Activated B cell treated with CpG ODN at 0.5 μM for 24 hours (primary cell): ENCODE results near the gene P2RY6. TPM values are rescaled to one million over a fixed set of nuclear protein-coding genes. Genes with fewer than 3 reads are reported as not detected.

Experiments used
- ATAC-seq: fragments of 200-7000 bp; cut with Tn5 transposase; one replicate; pipeline ENCODE4 v1.10.0; 2021; ENCODE audit warnings: low read depth, mild to moderate bottlenecking, moderate library complexity
- CTCF ChIA-PET: fragments of 350-600 bp; sonication (Branson Sonifier 250); formaldehyde crosslinking; loops from one replicate; lab custom pipeline; 2021; ENCODE audit warnings: antibody characterized with exemption; lab: Charles Lee
- POLR2A ChIA-PET: fragments of 350-600 bp; sonication (Branson Sonifier 250); formaldehyde crosslinking; loops from one replicate; lab custom pipeline; 2021; ENCODE audit warnings: antibody characterized with exemption; lab: Charles Lee
- DNase-seq: peaks from one replicate; pipeline ENCODE4 v3.0.0; 2022
- H3K27ac Mint-ChIP-seq: one replicate; pipeline ENCODE4 v1.8.0; 2020; ENCODE audit warnings: mixed read lengths
- H3K27me3 Mint-ChIP-seq: one replicate; pipeline ENCODE4 v1.8.0; 2021; ENCODE audit warnings: mixed read lengths
- H3K36me3 Mint-ChIP-seq: one replicate; pipeline ENCODE4 v1.8.0; 2021; ENCODE audit warnings: low read depth, mixed read lengths
- H3K4me1 Mint-ChIP-seq: one replicate; pipeline ENCODE4 v1.8.0; 2021; ENCODE audit warnings: mixed read lengths
- H3K4me3 Mint-ChIP-seq: one replicate; pipeline ENCODE4 v1.8.0; 2020; ENCODE audit warnings: mild to moderate bottlenecking, mixed read lengths
- H3K9me3 Mint-ChIP-seq: one replicate; pipeline ENCODE4 v1.8.0; 2020; ENCODE audit warnings: mixed read lengths
- intact Hi-C: fragments of 100-400 bp; cut with micrococcal nuclease; formaldehyde crosslinking; loops from one replicate; pipeline ENCODE4 v1.15.1; 2024
- total RNA-seq: library from RNA; stranded (reverse); gene quantifications from 2 replicates; pipeline ENCODE4 v1.2.3, GENCODE V29; 2022
- TF ChIP-seq, protein P1 (sequence below): fragments of 200-600 bp; IDR thresholded peaks from one replicate; pipeline ENCODE4 v1.8.0; 2022; ENCODE audit warnings: antibody characterized with exemption, mild to moderate bottlenecking

The P2RY6 gene
- total RNA-seq, 1 donor from 2014 or later, result 0.22 TPM

DNA sequence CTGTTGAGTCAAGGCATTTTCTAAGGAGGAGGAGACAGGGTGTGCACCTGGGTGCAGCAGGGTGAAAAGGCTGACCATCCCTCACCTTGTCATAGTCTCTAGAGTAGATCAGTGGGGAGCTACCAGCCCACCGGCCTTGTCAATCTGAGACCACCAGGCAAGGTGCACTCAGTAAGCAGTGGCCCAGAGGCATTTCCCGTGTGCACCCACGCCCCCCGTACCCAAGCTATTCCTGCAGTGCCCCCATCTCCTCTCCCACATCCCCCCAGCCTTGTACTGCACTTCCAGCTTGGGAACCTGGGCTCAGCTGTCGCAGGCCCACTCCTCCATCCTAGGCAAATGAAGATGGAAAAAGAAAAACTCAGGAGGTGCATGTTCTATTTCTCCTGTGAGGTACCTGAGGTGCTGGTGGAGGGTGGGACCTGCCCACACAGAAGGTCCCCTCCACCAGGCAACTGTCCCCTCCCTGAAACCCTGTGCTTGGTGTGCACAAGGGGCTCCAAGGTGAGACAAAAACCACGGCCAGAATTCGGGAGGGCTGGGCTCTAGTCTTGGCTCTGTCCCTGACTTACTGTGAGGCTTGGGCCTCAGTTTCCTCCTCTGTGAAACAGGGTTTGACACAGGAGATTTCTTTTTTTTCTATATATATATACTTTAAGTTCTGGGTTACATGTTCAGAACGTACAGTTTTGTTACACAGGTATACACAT lies 45.7 kb upstream of the P2RY6 start:
- TF ChIP-seq, protein P1, sequence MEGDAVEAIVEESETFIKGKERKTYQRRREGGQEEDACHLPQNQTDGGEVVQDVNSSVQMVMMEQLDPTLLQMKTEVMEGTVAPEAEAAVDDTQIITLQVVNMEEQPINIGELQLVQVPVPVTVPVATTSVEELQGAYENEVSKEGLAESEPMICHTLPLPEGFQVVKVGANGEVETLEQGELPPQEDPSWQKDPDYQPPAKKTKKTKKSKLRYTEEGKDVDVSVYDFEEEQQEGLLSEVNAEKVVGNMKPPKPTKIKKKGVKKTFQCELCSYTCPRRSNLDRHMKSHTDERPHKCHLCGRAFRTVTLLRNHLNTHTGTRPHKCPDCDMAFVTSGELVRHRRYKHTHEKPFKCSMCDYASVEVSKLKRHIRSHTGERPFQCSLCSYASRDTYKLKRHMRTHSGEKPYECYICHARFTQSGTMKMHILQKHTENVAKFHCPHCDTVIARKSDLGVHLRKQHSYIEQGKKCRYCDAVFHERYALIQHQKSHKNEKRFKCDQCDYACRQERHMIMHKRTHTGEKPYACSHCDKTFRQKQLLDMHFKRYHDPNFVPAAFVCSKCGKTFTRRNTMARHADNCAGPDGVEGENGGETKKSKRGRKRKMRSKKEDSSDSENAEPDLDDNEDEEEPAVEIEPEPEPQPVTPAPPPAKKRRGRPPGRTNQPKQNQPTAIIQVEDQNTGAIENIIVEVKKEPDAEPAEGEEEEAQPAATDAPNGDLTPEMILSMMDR, result no peak
- no peaks in the 10 kb centered on the region for H3K4me1 Mint-ChIP-seq
- ATAC-seq (no peak), DNase-seq (peak; percentile 0)
- H3K27me3 Mint-ChIP-seq, result no peaks in the 10 kb centered on the region
- ChIA-PET CTCF (interaction anchor here (0.6 kb wide), 1 partner anchor 395 kb away, joined by 4 read pairs; no protein-coding TSS in a partner anchor), POLR2A (no interaction called here)
- no peak overlapping the region for H3K27ac Mint-ChIP-seq
- no peaks in the 10 kb centered on the region for H3K9me3 Mint-ChIP-seq
- H3K36me3 Mint-ChIP-seq, result no peaks in the 10 kb centered on the region
- intact Hi-C loops, result no loop called here
- no peak overlapping the region for H3K4me3 Mint-ChIP-seq

DNA sequence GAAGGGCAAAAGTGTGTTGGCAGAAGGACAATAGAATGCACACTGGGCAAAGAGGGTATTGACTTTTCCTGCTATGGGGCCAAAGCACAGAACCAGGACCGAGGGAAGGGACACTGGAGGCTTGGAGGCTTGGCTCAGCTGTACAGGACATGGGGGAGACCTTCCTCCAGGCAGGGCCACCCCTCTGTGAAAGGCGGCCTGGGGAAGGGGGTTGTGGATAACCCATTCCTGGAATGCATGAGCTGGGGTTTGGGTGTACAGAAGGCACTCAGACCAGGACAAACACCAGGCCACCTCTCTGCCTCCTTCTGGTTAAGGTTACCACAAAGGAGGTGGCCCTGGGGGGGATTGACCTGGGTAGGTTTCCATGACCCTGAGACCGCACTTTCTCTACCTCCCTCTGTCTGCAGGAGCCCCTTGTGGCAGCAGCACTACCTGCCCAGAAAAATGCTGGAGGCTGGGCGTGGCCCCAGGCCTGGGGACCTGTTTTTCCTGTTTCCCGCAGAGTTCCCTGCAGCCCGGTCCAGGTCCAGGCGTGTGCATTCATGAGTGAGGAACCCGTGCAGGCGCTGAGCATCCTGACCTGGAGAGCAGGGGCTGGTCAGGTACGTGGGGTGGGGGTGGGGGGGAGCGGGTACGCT lies 44.4 kb upstream of the P2RY6 start:
- CTCF ChIA-PET, result no interaction called here
- H3K4me1 Mint-ChIP-seq, result no peaks in the 10 kb centered on the region
- no peak overlapping the region for H3K4me3 Mint-ChIP-seq
- TF ChIP-seq, protein P1, result no peak
- no peaks in the 10 kb centered on the region for H3K9me3 Mint-ChIP-seq
- intact Hi-C loops, result no loop called here
- ATAC-seq, result no peak
- POLR2A ChIA-PET, result no interaction called here
- peak; percentile 8 for DNase-seq
- H3K27me3 Mint-ChIP-seq, result no peaks in the 10 kb centered on the region
- H3K27ac Mint-ChIP-seq, result no peak overlapping the region
- no peaks in the 10 kb centered on the region for H3K36me3 Mint-ChIP-seq

DNA sequence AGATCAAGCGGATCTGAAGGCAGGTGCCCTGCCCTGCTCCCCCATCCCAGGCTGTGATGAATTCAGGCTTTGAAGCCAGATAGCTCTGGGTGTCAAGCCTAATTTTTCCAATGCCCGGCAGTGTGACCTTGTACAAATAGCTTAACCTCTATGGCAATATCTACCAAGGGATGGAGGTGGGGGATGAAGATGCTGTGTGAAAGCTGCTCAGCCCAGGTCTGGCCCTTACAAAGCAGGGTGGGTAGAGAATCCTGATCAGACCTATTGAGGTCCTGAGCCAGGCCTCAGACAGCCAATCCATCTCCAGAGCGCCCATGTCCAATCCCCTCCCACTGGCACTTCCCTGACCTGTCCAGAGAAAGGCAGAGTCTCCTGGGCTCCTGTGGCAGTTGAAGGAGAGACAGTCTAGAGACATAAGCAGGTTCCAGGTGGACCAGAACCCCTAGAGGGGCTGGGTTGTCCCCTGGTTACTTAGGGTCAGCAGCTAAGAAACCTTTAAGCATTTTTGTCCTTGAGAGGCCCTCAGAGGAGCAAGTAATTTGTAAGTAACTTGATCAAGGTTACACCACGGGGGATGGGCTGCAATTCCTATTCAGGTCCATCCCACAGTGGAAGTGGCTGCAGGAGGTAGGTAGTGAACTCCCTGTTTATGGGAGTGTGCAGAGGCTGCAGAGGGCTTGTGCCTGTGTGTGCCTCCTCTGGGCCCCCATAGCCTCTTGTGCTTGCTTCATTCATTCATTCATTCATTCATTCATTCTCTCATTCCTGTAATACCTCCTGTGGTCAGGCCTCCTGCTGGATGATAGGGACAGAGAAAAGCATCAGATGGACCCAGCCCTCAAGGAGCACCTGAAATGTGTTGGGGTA lies 43.6 kb upstream of the P2RY6 start:
- no peaks in the 10 kb centered on the region for H3K4me1 Mint-ChIP-seq
- H3K4me3 Mint-ChIP-seq, result no peak overlapping the region
- ChIA-PET POLR2A (no interaction called here), CTCF (no interaction called here)
- H3K27ac Mint-ChIP-seq, result no peak overlapping the region
- ATAC-seq, result no peak
- no peaks in the 10 kb centered on the region for H3K9me3 Mint-ChIP-seq
- no peaks in the 10 kb centered on the region for H3K36me3 Mint-ChIP-seq
- intact Hi-C loops, result no loop called here
- H3K27me3 Mint-ChIP-seq, result no peaks in the 10 kb centered on the region
- DNase-seq, result peak; percentile 9
- TF ChIP-seq, protein P1, result no peak

- peak; percentile 12 for DNase-seq
- ChIA-PET CTCF (no interaction called here), POLR2A (no interaction called here)
- no peak for ATAC-seq
- H3K4me3 Mint-ChIP-seq, result no peak overlapping the region
- no peaks in the 10 kb centered on the region for H3K27me3 Mint-ChIP-seq
- intact Hi-C loops, result no loop called here
- TF ChIP-seq, protein P1, result no peak
- H3K27ac Mint-ChIP-seq, result no peak overlapping the region
- no peaks in the 10 kb centered on the region for H3K4me1 Mint-ChIP-seq
- H3K36me3 Mint-ChIP-seq, result no peaks in the 10 kb centered on the region
- H3K9me3 Mint-ChIP-seq, result no peaks in the 10 kb centered on the region
These were observed 42.7 kb upstream of the P2RY6 start for GRCh38 chr11:73229321-73229895.
